GM18517 (cell line): ENCODE data around the gene ASTE1.
"Not testable (repeated sequence)": the region's sequence is repeated elsewhere in the genome, so short reads cannot be mapped to it uniquely, and the experiment has no call there.

Experiments used
- ATAC-seq: cut with Tn5 transposase; IDR thresholded peaks from one replicate; pipeline ENCODE4 v1.9.1; 2021; ENCODE audit warnings: mild to moderate bottlenecking, moderate library complexity; ENCODE audit not compliant: unreplicated experiment

ASTE1 gene

DNA sequence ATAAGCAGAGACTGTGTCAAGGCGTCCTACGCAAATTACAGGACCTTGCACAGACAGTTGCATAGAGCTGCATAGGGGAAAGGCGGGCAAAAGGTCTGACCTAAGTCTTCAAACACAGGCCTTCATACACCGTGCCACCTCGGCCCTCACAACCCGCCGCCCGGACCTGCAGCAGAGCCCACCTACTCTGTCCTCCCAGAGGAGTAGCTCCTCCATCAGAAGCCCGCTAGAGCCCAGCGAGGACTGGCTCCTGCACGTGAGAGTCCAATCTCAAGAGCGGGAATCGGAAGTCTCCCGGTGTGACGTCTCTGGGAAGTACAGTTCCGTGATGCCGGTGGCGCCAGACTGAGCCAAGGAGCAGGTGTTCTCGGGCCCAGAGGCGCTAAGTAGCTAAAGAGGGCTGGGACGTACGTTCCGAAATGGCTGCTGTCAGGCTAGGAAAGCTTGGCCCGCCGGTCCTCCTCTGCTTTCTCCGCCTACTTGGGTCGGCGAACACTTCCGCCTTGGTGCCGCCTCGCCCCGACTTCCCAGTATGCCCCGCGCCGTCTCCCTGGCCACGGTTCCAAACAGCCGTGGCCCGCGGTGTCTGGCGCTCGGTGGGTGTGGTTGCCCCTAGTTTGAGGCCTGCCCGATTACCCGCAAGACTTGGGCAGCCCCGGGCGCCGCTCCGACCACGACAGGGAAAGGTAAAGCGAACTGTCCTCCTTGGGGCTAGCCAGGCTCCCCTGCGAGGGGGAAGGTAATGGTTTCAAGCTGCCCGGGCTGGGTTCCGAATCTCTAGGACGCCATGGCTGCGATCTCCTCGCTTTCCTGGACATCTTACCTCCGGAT is at the start of gene ASTE1, which contains the start of gene NEK11:
TSS of gene ASTE1 (minus strand) at position 505 of the 831 bp plus-strand sequence. CDS start 1,519 bp downstream, outside the sequence.
TSS of gene NEK11 (plus strand) at position 557 of the 831 bp plus-strand sequence. CDS start 2,832 bp downstream, outside the sequence.
- ATAC-seq: peak; percentile 97

GRCh38 chr3:131075632-131076328 is 49.2 kb upstream of the ASTE1 start:
- no peak for ATAC-seq

DNA sequence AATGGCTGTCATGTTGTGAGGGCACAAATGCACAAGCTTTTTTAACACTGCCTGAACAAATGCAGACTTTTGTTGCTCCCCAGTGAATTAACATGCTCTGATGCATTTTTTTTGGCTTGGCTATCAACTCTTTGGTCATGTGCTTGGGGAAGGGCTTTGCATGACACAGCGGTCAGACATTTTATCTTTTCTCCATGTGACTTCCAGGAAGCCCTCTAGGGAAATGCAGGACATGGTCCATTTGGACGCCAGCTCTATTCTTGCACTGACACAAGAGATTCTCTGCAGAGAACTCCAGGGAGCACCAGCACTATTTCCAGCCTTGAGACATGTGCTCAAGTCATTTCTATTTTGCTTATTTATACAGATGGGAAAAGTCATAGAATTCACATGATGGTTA is 46.2 kb upstream of the ASTE1 start:
- ATAC-seq: no peak

DNA sequence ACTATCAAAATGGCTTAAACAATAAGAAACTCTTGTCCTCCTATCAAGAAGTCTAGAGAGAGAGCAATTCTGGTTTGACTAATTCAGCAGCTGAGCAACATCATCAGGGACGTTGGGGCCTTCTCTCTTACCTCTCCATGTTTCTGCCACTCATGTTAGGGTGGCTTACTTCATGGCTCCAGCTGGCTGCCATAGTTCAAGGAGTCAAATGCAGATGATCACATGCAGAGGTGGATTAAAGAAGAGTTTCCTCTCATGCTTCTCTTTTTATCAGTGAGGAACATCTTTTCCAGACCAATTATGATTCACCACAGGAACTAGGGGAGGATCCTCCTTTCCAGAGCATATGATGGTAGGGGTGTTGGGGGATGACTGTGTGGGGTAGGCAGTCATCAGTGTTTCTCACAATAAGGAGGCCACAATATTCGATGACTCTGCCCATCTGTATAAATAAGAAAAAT is 45.5 kb upstream of the ASTE1 start:
- ATAC-seq: no peak

GRCh38 chr3:131067983-131068382 is 41.4 kb upstream of the ASTE1 start:
- ATAC-seq: no peak

GRCh38 chr3:131053043-131053859 is 26.6 kb upstream of the ASTE1 start:
- ATAC-seq: no peak

DNA sequence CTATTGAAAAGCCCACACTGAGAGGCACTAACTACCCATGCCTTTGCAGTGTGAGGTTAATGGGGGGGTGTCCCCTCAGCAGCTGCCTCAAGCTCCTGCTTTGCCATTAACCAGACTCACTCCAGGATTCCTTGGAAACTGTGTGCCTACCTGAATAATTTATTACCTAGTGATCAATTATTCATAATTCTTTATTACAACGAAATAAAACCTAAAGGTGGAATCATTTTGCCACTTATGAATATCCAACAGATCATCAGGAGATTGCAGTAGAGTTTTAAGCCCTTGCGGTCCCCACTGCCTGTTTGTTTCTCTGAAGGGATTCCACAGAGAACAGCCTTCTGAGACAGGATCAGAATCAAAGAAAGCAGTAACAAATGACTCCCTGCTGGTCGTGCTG is 23.4 kb upstream of the ASTE1 start:
- ATAC-seq: no peak

DNA sequence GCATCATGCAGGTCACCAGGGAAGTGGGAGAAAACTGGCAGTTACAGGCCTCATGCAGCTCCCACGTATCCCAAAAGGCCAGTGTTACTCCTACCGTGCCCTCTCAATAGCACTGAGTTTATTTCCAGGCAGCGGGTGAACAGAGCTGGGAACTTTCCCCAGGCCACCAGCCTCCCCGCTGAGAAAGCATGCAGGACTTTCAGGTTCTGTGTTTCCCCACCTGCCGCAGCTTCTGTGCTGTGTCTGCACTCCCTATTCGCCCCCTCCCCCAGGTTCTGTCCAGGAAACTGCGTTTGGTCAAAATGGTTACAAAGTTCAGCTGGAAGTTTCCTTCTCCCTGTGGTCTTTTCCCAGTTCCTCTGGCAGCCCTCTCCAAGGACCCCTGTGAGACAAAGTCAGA is 21.4 kb upstream of the ASTE1 start:
- ATAC-seq: no peak

DNA sequence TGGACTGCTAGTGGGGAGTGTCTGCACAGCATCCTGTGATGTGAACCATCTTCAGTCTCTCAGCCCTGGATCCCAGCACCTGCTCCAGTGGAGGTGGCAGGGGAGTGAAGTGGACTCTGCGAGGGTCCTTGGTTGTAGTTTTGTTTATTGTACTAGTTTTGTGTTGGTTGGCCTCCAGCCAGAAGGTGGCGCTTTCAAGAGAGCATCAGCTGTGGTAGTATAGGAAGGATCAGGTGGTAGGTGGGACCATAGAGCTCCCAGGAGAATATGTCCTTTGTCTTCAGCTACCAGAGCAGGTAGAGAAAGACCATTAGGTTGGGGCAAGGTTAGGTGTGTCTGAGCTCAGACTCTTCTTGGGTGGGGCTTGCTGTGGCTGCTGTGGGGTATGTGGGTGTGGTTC is 21.0 kb upstream of the ASTE1 start:
- no peak for ATAC-seq

- not testable (repeated sequence) for ATAC-seq
These were observed 15.8 kb upstream of the ASTE1 start for GRCh38 chr3:131042271-131042985.

DNA sequence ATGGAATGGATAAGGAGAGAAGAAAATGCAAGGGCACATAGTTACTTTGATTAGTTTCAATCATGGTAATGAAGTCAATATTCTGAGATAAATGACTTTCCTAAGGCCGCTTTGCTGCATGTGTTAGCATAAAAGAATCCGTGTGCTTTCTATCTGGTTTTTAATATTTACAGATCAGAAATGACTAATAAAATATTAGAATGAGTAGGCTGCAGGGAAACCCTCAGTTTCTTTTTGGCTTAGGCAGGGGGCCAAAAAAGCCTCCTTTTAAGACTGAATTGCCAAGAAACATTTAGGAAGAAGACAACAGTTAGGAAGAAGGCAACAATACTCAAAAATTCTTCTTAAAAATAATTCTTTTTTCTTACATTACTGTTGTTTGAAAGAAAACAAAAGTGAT is 11.7 kb upstream of the ASTE1 start:
- ATAC-seq: no peak

DNA sequence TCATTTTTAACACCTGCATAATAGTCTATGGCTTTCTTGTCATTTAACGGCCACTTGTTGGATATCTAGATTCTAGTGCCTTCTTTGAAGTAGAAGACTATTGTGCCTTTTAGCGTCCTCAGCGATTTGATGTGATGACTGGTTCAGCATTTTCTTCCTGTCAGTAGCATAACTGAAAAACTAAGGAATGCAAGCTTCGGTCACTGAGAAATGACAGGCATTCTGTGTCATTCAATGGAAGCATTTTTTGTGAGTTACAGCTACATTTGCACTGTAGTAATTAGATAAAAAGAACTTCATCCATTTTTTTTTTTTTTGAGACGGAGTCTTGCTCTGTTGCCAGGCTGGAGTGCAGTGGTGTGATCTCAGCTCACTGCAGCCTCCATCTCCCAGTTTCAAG is 10.4 kb upstream of the ASTE1 start:
- ATAC-seq: no peak

GRCh38 chr3:131036200-131036816 is 9.7 kb upstream of the ASTE1 start:
- ATAC-seq: no peak

DNA sequence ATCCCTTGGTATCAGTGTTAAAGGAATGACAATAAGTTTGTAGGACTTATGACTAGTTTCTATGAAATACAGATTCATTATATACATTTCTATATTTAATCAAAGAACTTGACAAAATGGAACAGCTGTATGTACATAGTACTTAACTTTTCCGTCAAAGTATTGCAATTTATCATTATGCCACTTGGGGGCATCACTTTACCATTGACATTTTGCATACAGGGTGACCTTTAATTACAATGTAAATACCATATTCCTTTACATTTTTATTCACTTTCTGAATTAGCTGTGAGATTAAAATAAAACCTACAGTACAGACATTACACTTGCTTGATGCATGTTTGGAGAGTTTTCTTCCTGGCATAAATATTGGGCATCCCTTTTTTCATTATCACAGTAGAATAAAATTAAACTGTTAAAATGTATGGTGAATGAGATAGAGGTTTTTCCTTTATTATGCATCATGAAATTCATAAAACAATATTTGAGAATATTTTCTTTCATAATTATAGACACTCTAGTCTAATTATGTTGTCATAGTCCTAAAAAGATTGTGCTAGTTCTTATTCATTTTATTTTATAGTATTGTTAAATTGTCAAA is 7.0 kb upstream of the ASTE1 start:
- peak; percentile 73 for ATAC-seq

- ATAC-seq: no peak
These were observed 5.0 kb upstream of the ASTE1 start for GRCh38 chr3:131031660-131032059.

DNA sequence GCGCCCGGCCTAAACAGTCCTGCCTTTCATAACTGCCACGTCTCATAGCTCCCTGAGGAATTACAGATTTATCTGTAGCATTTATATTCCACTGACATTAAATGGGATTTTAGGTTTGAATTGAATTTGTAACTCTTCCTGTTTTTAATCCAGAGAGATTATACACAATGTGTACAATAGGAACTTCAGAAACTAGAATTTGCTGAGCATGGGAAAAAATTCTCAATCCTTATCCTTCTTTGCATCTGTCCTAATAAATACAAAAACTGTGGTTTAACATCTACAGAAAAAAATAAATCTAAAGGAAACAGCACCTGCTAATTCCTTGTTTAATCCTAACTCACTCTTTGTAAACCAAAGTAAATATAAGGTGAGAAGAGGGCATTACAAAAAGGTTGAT is 2.2 kb upstream of the ASTE1 start:
- no peak for ATAC-seq

GRCh38 chr3:131025539-131025938 is 1.1 kb downstream of the ASTE1 start:
- no peak for ATAC-seq

GRCh38 chr3:131020122-131020693 is 6.4 kb downstream of the ASTE1 start:
- no peak for ATAC-seq

DNA sequence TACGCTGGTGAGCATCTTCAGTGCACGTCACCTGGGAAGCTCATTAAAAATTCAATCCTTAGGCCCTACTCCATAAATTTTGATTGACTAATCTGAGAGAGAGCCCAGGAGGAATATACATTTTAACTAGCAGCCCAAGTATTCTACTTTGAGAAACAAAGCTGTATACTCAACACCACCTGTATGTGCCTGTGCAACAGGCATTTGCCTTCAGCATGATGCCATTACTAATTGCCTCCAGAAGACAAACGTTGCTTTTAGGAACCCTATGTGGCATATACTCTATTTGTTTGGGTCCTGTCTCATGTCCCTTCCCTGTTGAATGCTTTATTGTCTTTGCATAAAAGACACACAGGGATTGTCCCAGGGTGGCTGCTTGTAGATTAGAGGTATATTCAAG is 7.7 kb downstream of the ASTE1 start:
- no peak for ATAC-seq
